Adipocyte (in vitro differentiated cells): ENCODE results near the gene PTBP1.

Experiments used
- DNase-seq: peaks from one replicate; pipeline ENCODE4 v3.0.0-alpha.2; 2015; ENCODE audit warnings: low read depth
- H3K27me3 ChIP-seq: replicated peaks from 2 replicates; pipeline ENCODE4 v1.7.0; 2013; ENCODE audit warnings: mild to moderate bottlenecking, low read length, moderate library complexity; ENCODE audit not compliant: control insufficient read depth, insufficient read depth
- H3K36me3 ChIP-seq: 2 replicates; pipeline ENCODE4 v1.7.0; 2013; ENCODE audit warnings: low read length, mild to moderate bottlenecking, moderate library complexity; ENCODE audit not compliant: control insufficient read depth, insufficient read depth, severe bottlenecking
- H3K4me1 ChIP-seq: 2 replicates; pipeline ENCODE4 v1.7.0; 2013; ENCODE audit warnings: mild to moderate bottlenecking, low read length, moderate library complexity; ENCODE audit not compliant: control insufficient read depth, insufficient read depth
- H3K4me3 ChIP-seq: 2 replicates; pipeline ENCODE4 v1.7.0; 2013; ENCODE audit warnings: mild to moderate bottlenecking, low read length, moderate library complexity
- H3K9ac ChIP-seq: 2 replicates; pipeline ENCODE4 v1.7.0; 2013; ENCODE audit warnings: mild to moderate bottlenecking, low read length, moderate library complexity
- H3K9me3 ChIP-seq: 2 replicates; pipeline ENCODE4 v1.7.0; 2013; ENCODE audit warnings: mild to moderate bottlenecking, low read length, moderate library complexity; ENCODE audit not compliant: control insufficient read depth

PTBP1 gene

DNA sequence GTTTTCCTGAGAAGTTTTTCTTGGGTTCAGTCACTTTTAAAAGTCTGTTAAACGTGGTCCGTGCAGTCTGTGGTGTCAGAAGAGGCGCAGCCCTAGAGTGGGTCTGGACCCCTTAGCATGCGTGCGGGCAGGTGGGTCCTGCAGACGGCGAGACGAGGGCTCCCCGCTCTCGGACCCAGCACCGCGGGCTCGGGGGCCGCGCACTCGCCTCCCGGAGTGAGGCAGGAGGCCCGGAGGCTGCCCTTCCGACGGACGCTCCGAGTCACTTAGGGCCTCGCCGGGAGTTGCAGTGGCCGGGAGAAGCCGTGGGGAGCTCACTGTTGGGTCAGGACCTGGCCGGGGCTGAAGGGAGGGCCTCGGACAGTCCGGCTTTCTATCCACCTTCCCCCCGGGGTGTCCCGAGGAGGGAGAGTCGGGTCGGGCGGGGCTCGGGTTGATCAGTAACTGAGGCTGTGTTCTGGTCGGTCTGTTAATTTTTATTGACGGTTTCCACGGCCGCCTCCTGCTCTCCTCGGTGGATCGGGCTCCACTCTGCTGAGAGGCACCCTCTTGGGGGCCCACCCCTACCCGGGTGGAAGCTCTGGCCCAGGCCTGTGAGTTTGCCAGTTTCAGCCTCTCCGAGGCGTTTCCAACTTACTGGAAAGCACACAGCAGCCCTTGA is 1.3 kb downstream of the PTBP1 start:
- Histone ChIP-seq H3K9me3 (no peaks in the 10 kb centered on the region), H3K4me1 (peaks cover 48% of the 10 kb centered on the region), H3K9ac (peak overlapping the region; percentile 98), H3K36me3 (peaks cover 14% of the 10 kb centered on the region), H3K27me3 (no peaks in the 10 kb centered on the region), H3K4me3 (peak overlapping the region; percentile 98)
- DNase-seq: peak; percentile 59

DNA sequence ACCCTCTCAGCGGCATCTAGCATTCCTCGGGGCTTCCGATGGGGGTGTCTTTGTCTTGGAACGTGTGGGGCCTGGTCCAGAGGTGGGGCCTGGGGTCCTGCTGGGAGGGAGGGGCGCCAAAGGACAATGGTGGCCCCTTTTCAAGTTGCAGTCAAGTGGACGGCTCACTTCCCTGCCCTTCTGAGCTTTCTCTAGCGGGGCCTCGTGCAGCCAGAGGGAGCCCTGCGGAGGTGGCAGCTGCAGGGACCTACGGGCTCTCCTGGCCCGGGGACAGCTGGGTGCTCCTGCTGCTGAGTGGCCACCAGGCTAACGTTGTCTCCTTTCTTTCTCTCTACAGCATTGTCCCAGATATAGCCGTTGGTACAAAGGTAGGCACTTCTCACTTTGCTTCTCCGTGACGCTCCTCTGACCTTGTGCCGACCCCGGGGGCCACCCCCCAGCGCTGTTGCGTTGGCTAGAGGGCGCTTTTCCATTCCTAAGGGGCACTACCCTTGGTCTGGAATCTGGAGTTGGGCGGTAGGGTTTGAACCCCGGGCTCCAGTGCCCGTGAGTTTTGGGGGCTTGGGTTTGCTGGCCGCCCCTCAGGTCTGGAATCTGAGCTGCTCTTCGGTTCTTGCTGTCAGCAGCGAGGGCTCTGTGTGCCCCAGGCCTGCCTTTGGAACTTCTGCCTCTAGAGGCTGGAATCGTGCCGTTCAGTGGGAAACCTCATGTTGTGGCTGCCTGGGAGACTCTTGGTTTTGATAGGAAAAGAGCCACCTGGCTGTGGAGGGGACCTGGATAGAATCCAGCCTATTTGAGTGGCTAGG is 2.0 kb downstream of the PTBP1 start:
- DNase-seq: peak; percentile 72
- peaks cover 48% of the 10 kb centered on the region for H3K4me1 ChIP-seq
- peaks cover 21% of the 10 kb centered on the region for H3K36me3 ChIP-seq
- H3K27me3 ChIP-seq: no peaks in the 10 kb centered on the region
- H3K9ac ChIP-seq: peak overlapping the region; percentile 98
- H3K4me3 ChIP-seq: peak overlapping the region; percentile 98
- H3K9me3 ChIP-seq: no peaks in the 10 kb centered on the region

- H3K36me3 ChIP-seq: peaks cover 33% of the 10 kb centered on the region
Measured at GRCh38 chr19:800360-801029, 3.2 kb downstream of the PTBP1 start.

DNA sequence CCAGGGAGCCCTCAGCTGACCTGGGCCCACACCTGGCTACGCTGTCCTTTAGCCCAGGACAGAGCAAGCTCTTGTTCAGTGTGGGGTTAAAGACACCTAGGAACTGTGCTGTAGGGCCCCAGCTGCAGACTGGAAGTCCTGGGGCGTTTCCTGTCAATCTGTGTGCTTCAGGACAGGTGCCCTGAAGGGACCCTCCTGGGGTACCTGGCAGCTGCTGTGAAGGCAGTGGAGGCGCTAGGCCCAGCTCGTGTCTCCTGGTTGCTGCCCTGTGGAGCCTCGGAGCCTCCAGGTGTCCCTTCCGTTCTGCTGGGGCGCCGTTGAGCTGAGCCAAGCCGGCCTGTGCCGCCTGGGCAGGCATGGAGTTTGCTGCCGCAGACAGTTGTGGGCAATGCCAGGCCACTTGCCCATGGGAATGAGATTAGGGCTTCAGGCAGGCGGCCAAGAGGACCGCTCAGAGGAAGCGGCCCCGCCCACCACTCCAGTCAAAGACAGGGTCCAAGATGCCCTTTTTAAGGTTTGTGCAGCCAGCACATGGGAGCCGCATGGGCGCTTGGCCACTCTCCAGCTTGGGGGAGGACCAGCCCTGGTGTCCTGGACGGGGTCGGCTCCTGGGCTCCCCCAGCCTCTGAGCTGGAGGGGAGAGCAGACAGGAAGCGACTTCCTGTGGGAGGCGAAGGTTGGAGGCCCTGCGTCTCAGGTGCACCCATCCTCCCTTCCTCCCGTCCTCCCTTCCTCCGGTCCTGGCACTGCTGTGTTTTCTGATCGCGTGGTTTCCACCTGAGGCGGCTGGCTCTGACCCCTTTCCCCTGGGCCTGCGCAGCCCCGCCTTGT is 4.0 kb downstream of the PTBP1 start:
- H3K9me3 ChIP-seq: no peaks in the 10 kb centered on the region
- H3K9ac ChIP-seq: peak overlapping the region; percentile 60
- no peaks in the 10 kb centered on the region for H3K27me3 ChIP-seq
- DNase-seq: peak; percentile 49
- peaks cover 36% of the 10 kb centered on the region for H3K4me1 ChIP-seq
- H3K36me3 ChIP-seq: peaks cover 40% of the 10 kb centered on the region
- H3K4me3 ChIP-seq: peak overlapping the region; percentile 75

More at GRCh38 chr19:800360-801029, 3.2 kb downstream of the PTBP1 start:
- Histone ChIP-seq H3K9ac (peak overlapping the region; percentile 98), H3K9me3 (no peaks in the 10 kb centered on the region), H3K27me3 (no peaks in the 10 kb centered on the region), H3K4me3 (peak overlapping the region; percentile 75), H3K4me1 (peaks cover 44% of the 10 kb centered on the region)
- no peak for DNase-seq

GRCh38 chr19:801861-802497 is 4.7 kb downstream of the PTBP1 start:
- peak overlapping the region; percentile 60 for H3K9ac ChIP-seq
- peak overlapping the region; percentile 75 for H3K4me3 ChIP-seq
- H3K36me3 ChIP-seq: peaks cover 48% of the 10 kb centered on the region
- DNase-seq: peak; percentile 41
- no peaks in the 10 kb centered on the region for H3K9me3 ChIP-seq
- H3K27me3 ChIP-seq: no peaks in the 10 kb centered on the region
- H3K4me1 ChIP-seq: peaks cover 34% of the 10 kb centered on the region

DNA sequence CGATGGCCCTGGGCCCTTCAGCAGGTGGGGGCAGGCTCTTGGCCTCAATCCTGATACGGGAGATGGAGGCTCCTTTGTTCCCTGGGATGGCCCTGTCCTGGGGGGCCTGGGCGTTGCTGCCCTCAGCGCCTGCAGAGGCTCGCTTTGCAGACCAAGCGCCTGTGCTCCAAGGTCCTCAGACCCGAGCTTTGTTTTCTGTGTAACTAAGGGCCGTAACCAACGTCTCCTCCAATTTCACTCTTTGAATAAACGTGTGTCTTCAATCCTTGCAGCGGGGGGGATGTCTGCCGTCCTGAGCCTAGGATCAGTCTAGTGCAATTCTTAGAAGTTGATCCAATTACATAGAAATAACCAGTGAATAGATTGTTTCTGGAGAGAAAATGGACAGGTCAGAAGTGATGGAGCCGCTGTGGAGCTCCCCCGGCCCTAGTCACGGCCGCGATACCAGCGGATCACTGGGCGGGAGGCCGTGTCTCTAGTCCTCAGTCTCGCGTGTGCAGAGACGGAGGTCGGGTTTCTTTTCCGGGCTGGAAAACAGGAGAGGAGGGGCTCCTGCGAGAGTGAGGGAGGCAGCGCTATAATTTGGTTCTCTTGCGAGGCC is 5.3 kb downstream of the PTBP1 start:
- H3K4me3 ChIP-seq: peak overlapping the region; percentile 75
- peak overlapping the region; percentile 60 for H3K9ac ChIP-seq
- peaks cover 34% of the 10 kb centered on the region for H3K4me1 ChIP-seq
- no peaks in the 10 kb centered on the region for H3K9me3 ChIP-seq
- peaks cover 54% of the 10 kb centered on the region for H3K36me3 ChIP-seq
- no peaks in the 10 kb centered on the region for H3K27me3 ChIP-seq
- DNase-seq: peak; percentile 24

- Histone ChIP-seq H3K9ac (peak overlapping the region; percentile 60), H3K4me3 (no peak overlapping the region), H3K9me3 (no peaks in the 10 kb centered on the region), H3K4me1 (peaks cover 34% of the 10 kb centered on the region), H3K36me3 (peaks cover 59% of the 10 kb centered on the region), H3K27me3 (no peaks in the 10 kb centered on the region)
- DNase-seq: no peak
Measured at GRCh38 chr19:803099-803561, 5.9 kb downstream of the PTBP1 start.

- Histone ChIP-seq H3K27me3 (no peaks in the 10 kb centered on the region), H3K9ac (no peak overlapping the region), H3K36me3 (peaks cover 64% of the 10 kb centered on the region), H3K4me3 (no peak overlapping the region), H3K4me1 (peaks cover 34% of the 10 kb centered on the region), H3K9me3 (no peaks in the 10 kb centered on the region)
- no peak for DNase-seq
Measured at GRCh38 chr19:803686-804418, 6.6 kb downstream of the PTBP1 start.

DNA sequence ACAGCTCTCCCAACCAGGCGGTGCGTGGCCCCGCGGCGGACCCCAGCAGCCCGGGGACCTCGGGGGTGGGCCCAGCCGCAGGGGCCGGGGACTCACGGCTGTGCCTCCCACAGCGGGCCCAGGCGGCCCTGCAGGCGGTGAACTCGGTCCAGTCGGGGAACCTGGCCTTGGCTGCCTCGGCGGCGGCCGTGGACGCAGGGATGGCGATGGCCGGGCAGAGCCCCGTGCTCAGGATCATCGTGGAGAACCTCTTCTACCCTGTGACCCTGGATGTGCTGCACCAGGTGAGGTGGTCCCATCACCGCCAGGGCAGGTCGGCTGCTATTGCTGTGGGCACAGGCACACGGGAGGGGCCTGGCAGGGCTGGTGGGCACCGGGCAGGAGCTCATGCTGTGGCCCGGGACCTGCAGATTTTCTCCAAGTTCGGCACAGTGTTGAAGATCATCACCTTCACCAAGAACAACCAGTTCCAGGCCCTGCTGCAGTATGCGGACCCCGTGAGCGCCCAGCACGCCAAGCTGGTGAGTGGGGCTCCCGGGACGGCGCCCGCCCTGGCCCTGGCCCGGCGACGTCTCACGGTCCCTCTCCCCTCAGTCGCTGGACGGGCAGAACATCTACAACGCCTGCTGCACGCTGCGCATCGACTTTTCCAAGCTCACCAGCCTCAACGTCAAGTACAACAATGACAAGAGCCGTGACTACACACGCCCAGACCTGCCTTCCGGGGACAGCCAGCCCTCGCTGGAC is 7.3 kb downstream of the PTBP1 start:
- Histone ChIP-seq H3K9me3 (no peaks in the 10 kb centered on the region), H3K4me3 (no peak overlapping the region), H3K4me1 (peaks cover 31% of the 10 kb centered on the region), H3K36me3 (peaks cover 67% of the 10 kb centered on the region), H3K27me3 (no peaks in the 10 kb centered on the region), H3K9ac (no peak overlapping the region)
- DNase-seq: no peak
